Measurements from ENCODE around the gene ARHGAP24. TPM values are rescaled to one million over a fixed set of nuclear protein-coding genes. Genes with fewer than 3 reads are reported as not detected.

ARHGAP24 gene
- total and polyA plus RNA-seq, 7 donors = 0.46 to 40.4 (median 23.1) TPM

DNA sequence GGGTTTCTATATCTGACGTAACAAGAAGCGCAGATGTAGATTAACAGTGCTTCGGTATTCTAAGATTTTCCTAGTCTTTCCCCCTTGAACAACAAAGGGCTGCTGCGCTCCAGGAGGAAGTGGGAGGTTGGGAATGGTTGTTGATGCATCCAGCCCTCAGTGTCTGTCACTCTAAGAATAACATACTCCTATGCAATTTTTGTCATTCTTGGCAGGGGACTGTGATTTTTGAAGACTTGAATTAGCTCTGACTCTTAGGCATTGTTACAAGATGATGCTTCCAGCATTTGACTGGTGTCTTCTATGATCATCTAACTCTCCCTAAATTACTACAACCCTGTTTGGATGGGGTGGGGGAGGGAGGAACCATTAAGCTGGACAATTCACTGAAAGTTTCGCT lies 394.2 kb downstream of the ARHGAP24 start:
- DNase-seq = no peak
- Histone ChIP-seq H3K27ac (no peak overlapping the region), H3K4me3 (no peak overlapping the region), H3K4me1 (peaks cover 0 to 15% (median 3%) of the 10 kb centered on the region in 4 donors), H3K27me3 (no peaks in the 10 kb centered on the region), H3K9me3 (no peaks in the 10 kb centered on the region), H3K36me3 (no peaks in the 10 kb centered on the region)
- intact Hi-C loops (cut with DNase I) = no loop called here
- TF ChIP-seq, protein P1, sequence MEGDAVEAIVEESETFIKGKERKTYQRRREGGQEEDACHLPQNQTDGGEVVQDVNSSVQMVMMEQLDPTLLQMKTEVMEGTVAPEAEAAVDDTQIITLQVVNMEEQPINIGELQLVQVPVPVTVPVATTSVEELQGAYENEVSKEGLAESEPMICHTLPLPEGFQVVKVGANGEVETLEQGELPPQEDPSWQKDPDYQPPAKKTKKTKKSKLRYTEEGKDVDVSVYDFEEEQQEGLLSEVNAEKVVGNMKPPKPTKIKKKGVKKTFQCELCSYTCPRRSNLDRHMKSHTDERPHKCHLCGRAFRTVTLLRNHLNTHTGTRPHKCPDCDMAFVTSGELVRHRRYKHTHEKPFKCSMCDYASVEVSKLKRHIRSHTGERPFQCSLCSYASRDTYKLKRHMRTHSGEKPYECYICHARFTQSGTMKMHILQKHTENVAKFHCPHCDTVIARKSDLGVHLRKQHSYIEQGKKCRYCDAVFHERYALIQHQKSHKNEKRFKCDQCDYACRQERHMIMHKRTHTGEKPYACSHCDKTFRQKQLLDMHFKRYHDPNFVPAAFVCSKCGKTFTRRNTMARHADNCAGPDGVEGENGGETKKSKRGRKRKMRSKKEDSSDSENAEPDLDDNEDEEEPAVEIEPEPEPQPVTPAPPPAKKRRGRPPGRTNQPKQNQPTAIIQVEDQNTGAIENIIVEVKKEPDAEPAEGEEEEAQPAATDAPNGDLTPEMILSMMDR (IDR thresholded peaks at IDR 0.05) = no peak
- TF ChIP-seq POLR2A (IDR thresholded peaks at IDR 0.05) (no peak), EP300 (IDR thresholded peaks at IDR 0.05) (no peak), POLR2AphosphoS5 (IDR thresholded peaks at IDR 0.05) (no peak)
- WGBS, 2 donors = 75 to 77% methylated on average over 5 of the region's 5 CpGs

DNA sequence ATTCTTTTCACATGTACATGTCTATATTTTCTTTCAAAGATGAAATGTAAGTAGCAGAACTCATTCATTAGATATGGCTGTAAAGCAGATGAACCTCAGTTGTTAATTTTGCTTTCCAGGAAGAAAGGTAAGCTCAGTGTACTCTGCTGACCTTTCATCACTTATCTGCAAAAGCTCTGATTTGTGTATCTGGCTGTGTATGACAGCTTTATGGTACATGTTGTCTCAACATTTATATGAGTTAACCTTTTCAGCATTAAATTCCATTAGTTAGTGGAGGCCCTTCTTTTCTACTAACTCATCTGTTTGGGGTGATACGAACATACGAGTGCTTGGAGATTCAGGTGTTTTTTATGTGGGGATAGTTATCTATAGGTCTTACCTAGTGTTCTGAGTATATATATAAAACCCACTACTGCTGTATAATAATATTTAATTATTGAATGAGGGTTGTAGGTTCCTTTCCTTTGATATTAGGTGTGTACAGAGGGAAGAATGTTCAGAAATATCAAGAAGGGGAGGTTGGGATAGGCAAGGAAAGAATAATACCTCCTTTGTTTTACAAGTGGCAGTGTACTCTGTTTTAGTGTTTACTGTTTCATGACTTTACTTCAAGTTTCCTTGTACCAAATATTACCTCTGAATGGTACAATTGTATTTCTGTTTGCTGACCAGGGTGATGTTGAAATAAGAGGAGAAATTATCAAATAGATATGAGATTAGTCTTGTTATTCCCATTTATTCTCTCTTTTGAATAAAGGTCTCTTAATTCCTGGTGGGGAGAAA lies 395.5 kb downstream of the ARHGAP24 start:
- Histone ChIP-seq H3K4me3 (no peak overlapping the region), H3K27me3 (no peaks in the 10 kb centered on the region), H3K4me1 (peaks cover 0 to 15% (median 3%) of the 10 kb centered on the region in 4 donors), H3K9me3 (no peaks in the 10 kb centered on the region), H3K27ac (no peak overlapping the region), H3K36me3 (no peaks in the 10 kb centered on the region)
- 18 to 79% methylated on average over 2 of the region's 2 CpGs for WGBS, 2 donors
- TF ChIP-seq POLR2A (IDR thresholded peaks at IDR 0.05) (no peak), POLR2AphosphoS5 (IDR thresholded peaks at IDR 0.05) (no peak), EP300 (IDR thresholded peaks at IDR 0.05) (no peak)
- TF ChIP-seq, protein P1 (IDR thresholded peaks at IDR 0.05) = no peak
- no peak for DNase-seq
- intact Hi-C loops (cut with DNase I) = loop anchor here (2.0 kb wide), 1 partner anchor 64 kb away; no protein-coding TSS in a partner anchor

DNA sequence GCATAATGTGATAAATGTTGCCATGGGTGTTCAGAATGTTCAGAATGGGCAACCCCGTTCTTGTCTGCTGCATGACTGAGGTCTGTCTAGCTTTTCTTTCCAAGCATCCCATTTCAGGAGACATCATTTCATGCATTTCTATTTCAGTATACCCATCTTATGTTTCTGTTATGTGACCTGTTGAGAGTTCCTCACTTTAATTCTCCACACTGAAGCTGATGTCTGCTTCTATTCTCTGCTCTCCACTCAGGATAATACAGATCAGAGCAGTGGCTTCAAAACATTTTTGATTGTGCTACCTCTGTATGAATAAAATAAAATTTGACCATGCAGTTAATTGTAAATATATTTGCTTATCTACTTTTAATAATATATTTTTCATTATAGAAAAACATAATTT lies 398.6 kb downstream of the ARHGAP24 start:
- 90 to 95% methylated on average over 1 of the region's 1 CpG for WGBS, 2 donors
- Histone ChIP-seq H3K36me3 (no peaks in the 10 kb centered on the region), H3K4me1 (peaks cover 0 to 6% (median 0%) of the 10 kb centered on the region in 4 donors), H3K27ac (no peak overlapping the region), H3K4me3 (no peak overlapping the region), H3K9me3 (no peaks in the 10 kb centered on the region), H3K27me3 (no peaks in the 10 kb centered on the region)
- TF ChIP-seq, protein P1 (IDR thresholded peaks at IDR 0.05) = no peak
- TF ChIP-seq EP300 (IDR thresholded peaks at IDR 0.05) (no peak), POLR2AphosphoS5 (IDR thresholded peaks at IDR 0.05) (no peak), POLR2A (IDR thresholded peaks at IDR 0.05) (no peak)
- intact Hi-C loops (cut with DNase I) = no loop called here
- no peak for DNase-seq

DNA sequence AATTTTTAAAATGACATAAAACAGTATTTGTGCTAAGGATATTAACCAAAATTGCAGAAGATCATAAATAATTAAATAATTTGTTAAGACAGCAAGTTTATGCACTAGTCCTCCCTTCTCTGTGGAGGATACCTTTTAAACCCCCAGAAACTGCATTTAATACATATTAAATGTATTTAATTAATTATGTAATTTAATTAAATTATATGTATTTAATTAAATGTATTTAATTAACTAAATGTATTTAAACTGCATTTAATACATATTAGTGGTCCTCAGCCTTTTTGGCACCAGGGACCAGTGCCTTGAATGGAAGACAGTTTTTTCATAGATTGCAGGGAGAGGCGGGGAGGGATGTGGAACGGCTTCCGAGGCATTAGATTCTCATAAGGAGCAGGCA lies 404.6 kb downstream of the ARHGAP24 start:
- no peaks in the 10 kb centered on the region for H3K4me1 ChIP-seq
- H3K36me3 ChIP-seq = no peaks in the 10 kb centered on the region
- H3K9me3 ChIP-seq = no peaks in the 10 kb centered on the region
- no peak overlapping the region for H3K4me3 ChIP-seq
- TF ChIP-seq EP300 (IDR thresholded peaks at IDR 0.05) (no peak), POLR2AphosphoS5 (IDR thresholded peaks at IDR 0.05) (no peak), POLR2A (IDR thresholded peaks at IDR 0.05) (no peak)
- TF ChIP-seq, protein P1 (IDR thresholded peaks at IDR 0.05) = no peak
- no peak for DNase-seq
- WGBS, 2 donors = 96 to 100% methylated on average over 3 of the region's 3 CpGs
- H3K27ac ChIP-seq = no peak overlapping the region
- intact Hi-C loops (cut with DNase I) = no loop called here
- no peaks in the 10 kb centered on the region for H3K27me3 ChIP-seq
